ENCODE data around the gene MPZL3. TPM values are rescaled to one million over a fixed set of nuclear protein-coding genes. Genes with fewer than 3 reads are reported as not detected.

MPZL3 gene
- total RNA-seq, 1 experiment from 2014 or later = 8.7 TPM

GRCh38 chr11:118211006-118211405, 41.2 kb downstream of the MPZL3 start:
- no peak overlapping the region for H3K4me3 ChIP-seq (replicated peaks in 1 of 2; ENCODE audit: low read depth in 1 of 2, low read length in 2 of 2)
- no peaks in the 10 kb centered on the region for H3K4me1 ChIP-seq (ENCODE audit: control insufficient read depth in 1 of 2, insufficient read depth in 2 of 2, low read length in 2 of 2)
- H3K36me3 ChIP-seq (ENCODE audit: control insufficient read depth in 1 of 2, insufficient read depth in 2 of 2, low read length in 2 of 2) = no peaks in the 10 kb centered on the region
- H3K79me2 ChIP-seq (ENCODE audit: insufficient read depth, low read length) = no peaks in the 10 kb centered on the region
- intact Hi-C loops (cut with micrococcal nuclease) = no loop called here
- no peaks in the 10 kb centered on the region for H3K9me2 ChIP-seq (ENCODE audit: insufficient read depth)
- no peak overlapping the region for H3K4me2 ChIP-seq (ENCODE audit: low read length)
- no peaks in the 10 kb centered on the region for H4K20me1 ChIP-seq (ENCODE audit: insufficient read depth)
- no TSS peak for BruUV-seq (replicated peaks)
- no peak for ATAC-seq
- H3K9ac ChIP-seq (ENCODE audit: low read length) = no peak overlapping the region
- RAD21 ChIA-PET (ENCODE audit: low non-redundant PET in 1 of 2, low total read pairs in 2 of 2, uncharacterized antibody in 2 of 2, unreplicated experiment in 2 of 2) = no interaction called here
- TF ChIP-seq ZFX (IDR thresholded peaks at IDR 0.05) (no peak), POLR2AphosphoS5 (IDR thresholded peaks at IDR 0.05; ENCODE audit: low read depth, low read length) (no peak), ZNF274 (IDR thresholded peaks at IDR 0.05; ENCODE audit: low read depth, low read length) (no peak), CBX3 (IDR thresholded peaks at IDR 0.05; ENCODE audit: low read depth) (no peak), EGR1 (IDR thresholded peaks at IDR 0.05; ENCODE audit: low read depth) (no peak), ATF3 (IDR thresholded peaks at IDR 0.05) (no peak), ELF1 (IDR thresholded peaks at IDR 0.05; ENCODE audit: borderline replicate concordance, low read depth) (no peak), RAD21 (IDR thresholded peaks at IDR 0.05; ENCODE audit: low read depth) (no peak), TCF7L2 (IDR thresholded peaks at IDR 0.05; ENCODE audit: borderline replicate concordance, extremely low read depth, insufficient read depth, insufficient read length) (no peak), CEBPB (IDR thresholded peaks at IDR 0.05; ENCODE audit: low read depth) (no peak), EZH2phosphoT487 (IDR thresholded peaks at IDR 0.05; ENCODE audit: borderline replicate concordance) (no peak), SIN3A (IDR thresholded peaks at IDR 0.05; ENCODE audit: low read depth) (no peak), POLR2A (IDR thresholded peaks at IDR 0.05; ENCODE audit: borderline replicate concordance, extremely low read depth, insufficient read depth, insufficient read length) (no peak), FOSL1 (IDR thresholded peaks at IDR 0.05; ENCODE audit: low read depth) (no peak), YY1 (IDR thresholded peaks at IDR 0.05; ENCODE audit: extremely low read depth, insufficient replicate concordance, low read depth, low read length) (no peak)
- TF ChIP-seq, protein P1, sequence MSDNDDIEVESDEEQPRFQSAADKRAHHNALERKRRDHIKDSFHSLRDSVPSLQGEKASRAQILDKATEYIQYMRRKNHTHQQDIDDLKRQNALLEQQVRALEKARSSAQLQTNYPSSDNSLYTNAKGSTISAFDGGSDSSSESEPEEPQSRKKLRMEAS (IDR thresholded peaks at IDR 0.05) = no peak
- TF ChIP-seq, protein P2, sequence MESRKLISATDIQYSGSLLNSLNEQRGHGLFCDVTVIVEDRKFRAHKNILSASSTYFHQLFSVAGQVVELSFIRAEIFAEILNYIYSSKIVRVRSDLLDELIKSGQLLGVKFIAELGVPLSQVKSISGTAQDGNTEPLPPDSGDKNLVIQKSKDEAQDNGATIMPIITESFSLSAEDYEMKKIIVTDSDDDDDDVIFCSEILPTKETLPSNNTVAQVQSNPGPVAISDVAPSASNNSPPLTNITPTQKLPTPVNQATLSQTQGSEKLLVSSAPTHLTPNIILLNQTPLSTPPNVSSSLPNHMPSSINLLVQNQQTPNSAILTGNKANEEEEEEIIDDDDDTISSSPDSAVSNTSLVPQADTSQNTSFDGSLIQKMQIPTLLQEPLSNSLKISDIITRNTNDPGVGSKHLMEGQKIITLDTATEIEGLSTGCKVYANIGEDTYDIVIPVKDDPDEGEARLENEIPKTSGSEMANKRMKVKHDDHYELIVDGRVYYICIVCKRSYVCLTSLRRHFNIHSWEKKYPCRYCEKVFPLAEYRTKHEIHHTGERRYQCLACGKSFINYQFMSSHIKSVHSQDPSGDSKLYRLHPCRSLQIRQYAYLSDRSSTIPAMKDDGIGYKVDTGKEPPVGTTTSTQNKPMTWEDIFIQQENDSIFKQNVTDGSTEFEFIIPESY (IDR thresholded peaks at IDR 0.05; ENCODE audit: extremely low read depth, insufficient replicate concordance, low read length) = no peak
- TF ChIP-seq, protein P3, sequence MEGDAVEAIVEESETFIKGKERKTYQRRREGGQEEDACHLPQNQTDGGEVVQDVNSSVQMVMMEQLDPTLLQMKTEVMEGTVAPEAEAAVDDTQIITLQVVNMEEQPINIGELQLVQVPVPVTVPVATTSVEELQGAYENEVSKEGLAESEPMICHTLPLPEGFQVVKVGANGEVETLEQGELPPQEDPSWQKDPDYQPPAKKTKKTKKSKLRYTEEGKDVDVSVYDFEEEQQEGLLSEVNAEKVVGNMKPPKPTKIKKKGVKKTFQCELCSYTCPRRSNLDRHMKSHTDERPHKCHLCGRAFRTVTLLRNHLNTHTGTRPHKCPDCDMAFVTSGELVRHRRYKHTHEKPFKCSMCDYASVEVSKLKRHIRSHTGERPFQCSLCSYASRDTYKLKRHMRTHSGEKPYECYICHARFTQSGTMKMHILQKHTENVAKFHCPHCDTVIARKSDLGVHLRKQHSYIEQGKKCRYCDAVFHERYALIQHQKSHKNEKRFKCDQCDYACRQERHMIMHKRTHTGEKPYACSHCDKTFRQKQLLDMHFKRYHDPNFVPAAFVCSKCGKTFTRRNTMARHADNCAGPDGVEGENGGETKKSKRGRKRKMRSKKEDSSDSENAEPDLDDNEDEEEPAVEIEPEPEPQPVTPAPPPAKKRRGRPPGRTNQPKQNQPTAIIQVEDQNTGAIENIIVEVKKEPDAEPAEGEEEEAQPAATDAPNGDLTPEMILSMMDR (IDR thresholded peaks at IDR 0.05 in 2 of 3, conservative IDR thresholded peaks at IDR 0.05 in 1 of 3; ENCODE audit: borderline replicate concordance in 1 of 3, insufficient read depth in 1 of 3, low read depth in 2 of 3, low read length in 2 of 3) = no peak
- peaks cover 16% of the 10 kb centered on the region; the same call in 1 of the 2 replicates for H3K27me3 ChIP-seq (ENCODE audit: insufficient read depth, low read length)
- CTCF ChIA-PET = interaction anchor here (2.6 kb wide), 1 partner anchor 13 kb away, joined by 9 read pairs; no protein-coding TSS in a partner anchor
- no peak for DNase-seq (ENCODE audit: low read depth, low spot score)
- H3K27ac ChIP-seq (ENCODE audit: low read depth, low read length) = no peak overlapping the region
- POLR2A ChIA-PET = no interaction called here
- no peak overlapping the region for H2AFZ ChIP-seq (ENCODE audit: low read depth, low read length, poor library complexity, severe bottlenecking)
- H3K9me3 ChIP-seq (ENCODE audit: control insufficient read depth in 1 of 2, insufficient read depth in 1 of 2, low read depth in 1 of 2, low read length in 2 of 2) = no peaks in the 10 kb centered on the region
